Stimulated activated CD8-positive, alpha-beta memory T cell treated with anti-CD3 and anti-CD28 coated beads, Interleukin-15, amount 100 ng/mL, for 24 hours (primary cell): Measurements from ENCODE around the gene TMEM263.
"Not testable (repeated sequence)": the region's sequence is repeated elsewhere in the genome, so short reads cannot be mapped to it uniquely, and the experiment has no call there.

ENCODE experiments used
- DNase-seq: peaks from one replicate; pipeline ENCODE4 v3.0.0-alpha.2; 2020; ENCODE audit warnings: low read depth

The TMEM263 gene

DNA sequence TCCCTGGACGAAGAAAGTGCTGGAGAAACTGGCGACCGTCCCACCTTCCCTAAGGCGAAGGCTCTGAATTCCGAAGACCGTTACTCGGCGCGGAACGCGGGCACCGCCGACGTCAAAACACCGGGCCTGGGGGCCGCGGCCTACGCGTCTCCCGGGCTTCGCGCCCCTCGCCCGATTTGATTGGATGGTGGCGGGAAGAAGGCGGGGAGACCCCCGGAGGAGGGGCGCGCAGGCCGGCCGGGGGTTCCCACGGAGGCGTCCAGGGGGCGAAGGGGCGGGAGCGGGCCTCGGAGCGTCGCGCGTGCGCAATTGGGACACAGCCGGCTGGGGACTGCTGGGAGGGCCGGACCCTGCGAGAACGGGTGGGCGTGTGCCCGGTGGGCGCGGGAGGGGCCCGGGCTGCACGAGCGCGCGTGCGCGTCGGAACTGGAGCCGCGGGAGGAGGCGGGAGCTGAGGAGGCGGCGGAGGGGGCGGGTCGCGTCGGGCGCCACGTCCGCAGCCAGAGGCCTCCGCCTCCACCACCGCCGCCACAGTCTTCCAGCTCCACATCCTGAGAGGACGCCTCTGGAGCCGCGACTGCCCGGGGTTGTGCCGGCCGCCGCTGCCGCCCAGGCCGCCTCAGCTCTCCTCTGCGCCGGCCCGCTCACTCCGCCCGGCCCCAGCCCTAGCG is at the start of gene TMEM263:
Gene TMEM263 (plus strand): TSS at position 531 of the 671 bp plus-strand sequence. CDS start 11,210 bp downstream, outside the sequence.
- DNase-seq, result peak; percentile 87

DNA sequence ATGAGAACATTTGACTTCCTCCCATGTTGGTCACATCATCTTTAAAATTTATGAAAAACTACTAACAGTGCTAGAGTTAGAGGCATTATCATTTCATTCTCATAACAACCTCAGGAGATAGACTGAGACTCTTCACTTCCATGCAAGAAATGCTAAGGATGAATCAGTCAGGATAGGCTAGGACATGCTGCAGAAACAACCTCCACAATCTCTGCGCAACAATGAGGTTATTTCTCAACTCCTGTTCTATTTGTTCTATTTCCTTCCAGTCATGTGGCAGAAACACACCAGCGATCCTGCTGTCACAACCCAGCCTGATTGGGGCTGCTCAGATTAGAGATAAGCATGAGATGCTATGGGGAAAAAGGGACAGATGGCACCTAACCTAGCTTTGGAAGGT is 49.0 kb upstream of the TMEM263 start:
- DNase-seq, result no peak

DNA sequence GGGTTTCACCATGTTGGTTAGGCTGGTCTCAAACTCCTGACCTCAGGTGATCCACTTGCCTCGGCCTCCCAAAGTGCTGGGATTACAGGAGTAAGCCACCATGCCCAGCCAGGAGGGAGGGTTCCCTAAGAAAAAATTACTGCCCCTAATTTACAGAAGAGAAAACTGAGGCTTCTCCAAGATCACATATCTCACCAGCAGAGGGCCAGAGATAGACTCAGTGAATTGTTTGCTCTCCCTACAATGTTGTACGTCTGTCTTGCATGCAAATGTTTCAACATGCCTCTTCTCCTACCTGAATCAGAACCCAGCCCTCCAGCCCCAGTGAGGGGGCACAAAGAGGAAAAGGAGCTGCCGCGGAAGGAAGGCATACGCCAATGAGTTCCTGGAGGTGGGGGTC is 48.3 kb upstream of the TMEM263 start:
- DNase-seq, result no peak

DNA sequence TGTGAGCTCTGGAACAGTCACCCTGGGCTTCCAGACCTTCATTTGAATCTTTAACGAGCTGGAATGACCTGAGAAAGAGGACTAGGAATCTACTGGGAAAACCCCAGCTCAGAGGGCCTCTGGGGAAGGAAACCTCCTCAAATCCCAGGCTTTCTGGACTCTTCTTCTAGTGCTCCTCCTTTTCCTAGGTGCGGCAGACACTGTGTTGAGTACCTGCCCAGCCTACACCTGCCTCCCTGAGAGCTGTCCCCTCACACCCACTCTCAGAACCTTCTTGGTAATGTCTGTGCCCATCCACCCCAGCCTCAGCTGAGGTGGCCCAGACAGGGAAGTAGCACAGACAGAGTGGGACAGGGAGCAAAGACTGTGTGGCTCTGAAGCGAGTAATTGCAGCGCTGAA is 47.9 kb upstream of the TMEM263 start:
- DNase-seq, result no peak

DNA sequence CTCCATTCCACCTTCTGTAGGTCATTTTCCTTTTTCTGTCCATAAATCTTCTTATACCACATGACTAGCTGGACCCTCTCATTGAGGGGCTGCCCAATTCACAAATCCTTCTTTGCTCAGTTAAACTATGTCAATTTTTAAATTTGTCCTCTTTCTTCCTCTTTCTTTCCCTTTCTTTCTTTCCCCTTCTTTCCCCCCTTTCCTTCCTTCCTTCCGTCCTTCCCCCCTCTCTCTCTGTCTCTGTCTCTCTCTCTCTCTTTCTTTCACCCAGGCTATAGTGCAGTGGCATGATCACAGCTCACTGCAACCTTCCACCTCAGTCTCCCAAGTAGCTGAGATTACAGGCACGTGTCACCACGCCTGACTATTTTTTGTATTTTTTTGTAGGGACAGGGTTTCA is 47.1 kb upstream of the TMEM263 start:
- no peak for DNase-seq

DNA sequence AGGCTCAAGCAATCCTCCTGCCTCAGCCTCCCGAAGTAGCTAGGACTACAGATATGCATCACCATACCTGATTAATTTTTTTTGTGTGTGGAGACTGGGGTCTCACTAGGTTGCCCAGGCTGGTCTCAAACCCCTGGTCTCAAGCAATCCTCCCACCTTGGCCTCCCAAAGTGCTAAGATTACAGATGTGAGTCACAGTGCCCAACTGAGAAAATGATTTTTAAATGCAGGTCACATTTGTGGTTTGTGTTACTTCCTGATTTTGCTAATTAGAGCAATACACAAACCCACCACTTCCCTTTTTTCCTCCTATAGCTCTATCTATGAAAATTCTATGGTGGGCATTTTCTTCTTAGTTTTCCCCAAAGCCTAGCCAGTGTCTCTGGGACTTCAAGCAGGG is 45.5 kb upstream of the TMEM263 start:
- DNase-seq, result no peak

DNA sequence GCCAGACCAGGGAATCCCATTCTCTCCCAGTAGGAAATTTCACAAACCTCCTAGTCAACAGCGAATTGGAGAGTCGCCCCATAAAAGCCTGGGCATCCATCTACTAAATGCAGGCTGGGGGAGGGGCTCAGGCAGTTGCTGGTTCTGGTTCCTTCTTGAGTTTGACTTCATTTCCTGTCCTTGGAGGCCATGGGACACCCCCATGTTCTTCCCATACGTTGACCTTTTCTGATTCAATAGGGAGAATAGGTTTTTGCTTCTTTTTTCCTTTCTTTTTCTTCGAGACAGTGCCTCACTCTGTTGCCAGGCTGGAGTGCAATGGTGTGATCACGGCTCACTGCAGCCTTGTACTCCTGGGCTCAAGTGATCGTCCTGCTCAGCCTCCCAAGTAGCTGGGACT is 44.1 kb upstream of the TMEM263 start:
- no peak for DNase-seq

DNA sequence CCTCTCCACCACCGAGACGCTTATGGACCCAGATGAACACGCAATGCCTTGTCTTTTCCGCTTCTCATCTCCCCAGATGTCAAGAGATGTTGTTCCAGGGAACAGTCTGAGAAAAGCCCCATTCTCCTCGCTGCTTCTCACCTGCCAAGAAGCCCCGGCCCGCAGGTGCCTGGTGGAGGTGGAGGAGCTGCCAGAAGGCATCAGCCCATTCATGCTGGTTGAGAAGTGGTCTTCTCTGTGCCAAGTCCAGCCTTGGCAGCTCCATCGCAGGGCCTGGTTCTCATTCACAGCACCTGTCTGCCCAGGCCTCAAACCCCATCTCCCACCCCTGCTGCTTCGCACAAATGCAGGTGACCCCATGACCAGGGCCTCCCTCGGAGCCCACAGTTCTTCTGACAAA is 42.3 kb upstream of the TMEM263 start:
- no peak for DNase-seq

DNA sequence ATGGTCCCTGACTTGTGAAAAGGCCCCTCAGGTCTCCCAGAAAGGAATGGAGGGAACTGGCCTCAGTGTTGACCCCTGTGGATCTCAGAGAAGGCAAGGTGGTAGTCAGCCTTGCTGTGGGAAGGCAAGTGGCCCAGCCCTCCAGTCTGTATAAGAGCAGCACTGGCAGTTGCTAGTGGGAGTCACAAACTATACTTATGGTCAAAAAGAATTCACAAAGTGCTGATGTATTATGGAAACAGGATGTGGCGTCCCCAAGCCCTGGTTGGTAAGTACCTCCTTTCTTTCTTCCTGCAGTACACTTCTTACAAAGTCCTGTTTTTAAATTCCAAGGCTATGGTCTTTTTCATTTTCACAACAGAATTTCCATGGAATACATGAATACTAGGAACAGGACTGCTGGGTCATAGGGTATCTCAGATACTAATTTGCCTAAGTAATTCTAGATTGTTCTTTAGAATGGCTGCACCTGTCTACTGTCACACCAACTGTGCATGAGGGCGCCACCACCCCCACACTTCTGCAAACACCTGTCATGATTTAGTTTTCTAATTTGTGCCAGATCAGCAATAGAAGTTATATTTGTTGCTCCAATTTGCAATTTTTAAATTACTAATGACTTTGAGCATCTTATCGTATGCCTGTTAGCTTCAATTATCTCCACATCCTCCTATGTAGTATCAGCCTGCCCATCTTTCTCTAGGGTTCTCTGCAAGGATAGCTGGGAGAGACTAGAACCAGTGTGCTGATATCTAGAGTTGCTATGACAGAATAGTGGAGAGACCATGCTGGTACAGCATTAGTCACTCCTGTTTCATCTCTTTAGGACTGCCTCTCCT is 40.7 kb upstream of the TMEM263 start:
- no peak for DNase-seq

DNA sequence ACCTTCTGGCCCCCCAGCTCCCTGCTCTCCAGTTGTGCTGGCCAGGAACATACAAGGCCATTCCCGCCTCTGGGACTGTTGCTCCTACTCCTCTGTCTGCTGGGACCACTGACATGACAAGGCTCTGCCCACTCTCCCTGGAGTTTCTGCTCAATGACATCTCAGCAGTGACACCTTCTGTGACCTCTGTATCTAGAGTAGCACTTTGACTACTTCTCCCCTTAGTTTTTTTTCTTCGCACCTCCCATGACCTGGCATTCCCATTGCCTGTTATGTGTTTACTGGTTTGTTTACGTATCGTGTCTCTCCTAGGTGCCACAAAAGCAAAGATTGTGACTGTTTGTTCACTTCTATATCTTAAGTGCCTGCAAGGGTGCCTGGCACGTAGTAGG is 40.1 kb upstream of the TMEM263 start:
- DNase-seq, result no peak

DNA sequence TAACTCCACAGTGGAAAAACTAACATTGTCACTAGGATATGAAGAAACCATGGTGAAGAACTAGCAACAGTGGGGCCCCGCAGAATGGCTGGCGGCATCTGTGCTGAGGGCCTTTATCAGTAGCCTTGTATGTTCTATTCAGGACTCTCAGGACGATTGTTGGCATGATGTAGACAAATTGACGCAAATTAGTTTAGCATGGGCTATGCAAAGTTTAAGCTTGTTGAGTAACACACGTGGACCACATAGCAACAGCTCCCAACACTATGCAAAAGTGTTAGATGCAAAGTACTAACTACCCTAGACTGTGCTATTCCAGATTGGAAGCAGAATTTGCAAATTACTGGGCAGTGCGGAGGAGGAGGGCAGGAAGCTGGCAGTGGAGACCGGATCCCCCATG is 38.2 kb upstream of the TMEM263 start:
- no peak for DNase-seq

DNA sequence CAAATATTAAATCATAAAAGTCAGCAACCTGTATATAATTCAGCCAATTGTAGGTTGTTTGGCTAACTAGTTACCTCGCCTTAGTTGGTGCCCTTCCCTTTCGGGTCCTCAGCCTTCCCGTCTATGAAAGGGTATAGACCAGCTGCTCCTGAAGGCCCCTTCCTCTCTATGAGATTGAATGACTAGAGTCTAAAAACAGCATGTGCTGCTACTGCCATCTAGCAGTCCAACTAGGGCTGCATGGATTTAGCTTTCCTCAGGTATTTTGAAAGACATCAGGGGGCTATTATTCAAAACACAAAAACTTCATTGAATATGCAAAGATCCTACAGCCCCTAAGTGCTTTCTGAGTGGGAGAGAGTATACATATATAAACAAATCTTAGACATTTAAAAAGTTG is 37.0 kb upstream of the TMEM263 start:
- no peak for DNase-seq

DNA sequence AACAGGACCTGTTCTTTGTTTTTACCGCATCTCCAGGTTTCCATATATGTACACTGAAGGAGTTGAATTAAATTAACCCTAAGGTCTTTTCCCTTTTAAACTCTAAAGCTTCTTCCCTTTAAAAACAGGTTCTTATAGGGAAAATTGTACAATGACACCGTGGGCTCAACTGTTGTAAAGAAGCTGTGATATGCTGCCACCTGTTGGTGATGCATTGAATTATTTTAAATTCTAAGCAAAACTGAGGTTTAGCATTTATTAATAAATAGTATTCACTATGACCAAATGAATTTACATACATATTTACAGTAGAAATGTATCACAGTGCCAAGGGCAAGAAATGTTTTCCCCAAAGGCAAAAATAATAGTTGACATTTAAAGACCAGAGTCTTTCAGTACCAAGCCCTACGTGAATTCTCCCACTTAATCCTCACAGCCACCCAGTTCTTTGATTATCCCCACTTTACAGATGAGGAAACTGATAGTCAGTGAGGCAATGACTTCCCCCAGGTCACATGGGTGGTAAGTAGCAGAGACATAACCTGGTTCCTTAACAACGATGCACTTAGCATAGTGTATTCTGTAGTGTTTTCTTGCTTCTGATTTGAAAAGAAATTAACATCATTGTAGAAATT is 35.7 kb upstream of the TMEM263 start:
- no peak for DNase-seq

DNA sequence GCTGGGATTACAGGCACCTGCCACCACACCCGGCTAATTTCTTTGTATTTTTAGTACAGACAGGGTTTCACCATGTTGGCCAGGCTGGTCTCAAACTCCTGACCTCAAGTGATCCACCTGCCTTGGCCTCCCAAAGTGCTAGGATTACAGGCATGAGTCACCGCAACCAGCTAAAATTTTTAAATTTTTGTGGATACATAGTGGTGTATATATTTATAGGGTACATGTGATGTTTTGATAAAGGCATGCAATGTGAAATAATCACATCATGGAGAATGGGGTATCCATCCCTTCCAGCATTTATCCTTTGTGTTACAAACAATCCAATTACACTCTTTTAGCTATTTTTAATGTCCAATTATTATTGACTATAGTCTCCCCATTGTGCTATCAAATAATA is 33.7 kb upstream of the TMEM263 start:
- DNase-seq, result not testable (repeated sequence)

DNA sequence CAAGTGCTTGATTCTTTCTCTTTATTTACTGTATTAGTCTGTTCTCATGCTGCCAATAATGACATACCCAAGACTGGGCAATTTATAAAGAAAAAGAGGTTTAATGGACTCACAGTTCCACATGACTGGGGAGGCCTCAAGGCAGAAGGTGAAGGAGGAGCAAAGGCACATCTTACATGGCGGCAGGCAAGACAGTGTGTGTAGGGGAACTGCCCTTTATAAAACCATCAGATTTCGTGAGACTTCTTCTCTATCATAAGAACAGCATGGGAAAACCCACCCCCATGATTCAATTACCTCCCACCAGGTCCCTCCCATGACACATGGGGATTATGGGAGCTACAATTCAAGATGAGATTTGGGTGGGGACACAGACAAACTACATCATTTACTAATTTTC is 32.1 kb upstream of the TMEM263 start:
- DNase-seq, result not testable (repeated sequence)

DNA sequence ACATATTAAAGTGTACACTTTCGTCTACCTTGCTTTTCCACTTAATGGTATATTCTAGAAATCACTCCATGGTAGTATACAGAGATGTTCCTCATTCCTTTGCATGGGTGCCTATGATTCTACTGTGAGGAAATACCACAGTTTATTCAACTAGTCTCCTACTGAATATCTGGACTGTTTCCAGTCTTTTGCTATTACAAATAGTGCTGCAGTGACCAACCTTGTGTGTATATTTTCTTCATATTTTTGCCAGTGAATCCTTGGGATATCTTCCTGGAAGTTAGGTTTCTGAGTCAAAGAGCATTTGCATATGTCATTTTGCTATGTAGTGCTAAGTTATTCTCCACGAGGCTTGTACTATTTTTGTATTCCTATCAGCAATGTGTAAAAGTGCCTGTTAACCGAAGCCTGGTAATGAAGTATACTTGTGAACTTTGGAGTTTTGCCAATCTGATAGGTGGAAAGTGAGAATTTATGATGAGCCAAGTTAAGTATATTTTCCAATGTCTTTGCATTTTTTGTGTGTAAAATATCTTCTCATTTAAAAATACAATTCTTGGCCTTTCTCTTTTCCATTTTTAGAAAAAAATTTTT is 31.3 kb upstream of the TMEM263 start:
- DNase-seq, result no peak

DNA sequence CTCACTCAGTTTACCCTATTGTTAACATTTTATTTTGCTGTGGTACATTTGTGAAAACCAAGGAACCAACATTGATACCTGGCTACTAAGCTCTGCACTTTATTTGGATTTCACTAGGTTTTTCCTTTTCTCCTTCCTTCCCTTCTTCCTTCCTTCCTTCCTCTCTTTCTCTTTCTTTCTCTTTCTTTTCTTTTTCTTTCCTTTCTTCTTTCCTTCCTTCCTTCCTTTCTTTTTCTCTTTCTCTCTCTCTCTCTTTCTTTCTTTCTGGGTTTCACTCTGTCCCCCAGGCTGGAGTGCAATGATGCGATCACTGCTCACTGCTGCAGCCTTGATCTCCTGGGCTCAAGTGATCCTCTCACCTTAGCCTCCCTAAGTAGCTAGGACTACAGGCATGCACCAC is 29.1 kb upstream of the TMEM263 start:
- no peak for DNase-seq

DNA sequence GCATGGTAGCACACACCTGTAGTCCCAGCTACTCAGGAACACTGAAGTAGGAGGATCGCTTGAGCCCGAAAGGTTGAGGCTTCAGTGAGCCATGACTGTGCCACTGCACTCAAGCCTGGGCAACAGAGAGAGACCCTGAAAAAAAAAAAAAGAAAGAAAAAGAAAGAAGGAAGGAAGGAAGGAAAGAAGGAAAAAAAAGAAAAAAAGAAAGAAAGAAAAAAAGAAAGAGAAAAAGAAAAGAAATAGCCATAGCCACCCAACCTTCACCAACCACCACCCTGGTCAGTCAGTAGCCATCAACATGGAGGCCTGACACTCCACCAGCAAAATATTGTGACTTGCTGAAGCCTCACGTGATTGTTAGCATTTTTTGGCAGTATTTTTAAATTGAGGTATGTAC is 21.4 kb upstream of the TMEM263 start:
- DNase-seq, result no peak

DNA sequence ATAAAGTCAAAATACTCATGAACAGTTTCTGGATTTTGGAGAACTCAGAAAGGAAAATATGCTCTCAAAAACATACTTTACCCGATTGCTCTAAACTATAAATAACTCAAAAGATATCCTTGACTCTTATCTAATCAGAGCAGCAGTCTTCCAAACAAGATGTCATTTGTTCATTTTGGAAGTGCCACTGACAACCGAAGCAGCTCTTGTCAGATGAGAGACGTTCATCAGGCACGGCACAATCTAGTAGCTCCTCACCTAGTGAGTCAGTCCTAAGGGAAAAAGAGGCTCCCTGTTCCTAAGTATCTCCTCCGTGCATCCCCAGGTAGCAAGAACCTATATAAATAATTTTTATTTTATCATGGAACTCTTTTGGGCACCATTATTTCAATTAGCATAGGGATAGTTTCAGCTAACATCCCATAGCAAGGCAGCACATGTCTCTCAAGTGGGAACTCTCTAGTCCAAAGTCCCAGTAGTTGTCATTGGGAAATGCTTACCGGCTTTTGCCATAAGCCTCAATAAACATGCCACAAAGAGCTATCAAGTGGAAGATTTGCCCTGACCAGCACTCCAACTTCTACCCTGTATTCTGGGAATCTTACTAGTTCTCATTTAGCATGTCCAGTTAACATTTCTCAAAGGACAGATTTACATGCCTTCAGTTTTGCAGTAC is 14.1 kb upstream of the TMEM263 start:
- no peak for DNase-seq

DNA sequence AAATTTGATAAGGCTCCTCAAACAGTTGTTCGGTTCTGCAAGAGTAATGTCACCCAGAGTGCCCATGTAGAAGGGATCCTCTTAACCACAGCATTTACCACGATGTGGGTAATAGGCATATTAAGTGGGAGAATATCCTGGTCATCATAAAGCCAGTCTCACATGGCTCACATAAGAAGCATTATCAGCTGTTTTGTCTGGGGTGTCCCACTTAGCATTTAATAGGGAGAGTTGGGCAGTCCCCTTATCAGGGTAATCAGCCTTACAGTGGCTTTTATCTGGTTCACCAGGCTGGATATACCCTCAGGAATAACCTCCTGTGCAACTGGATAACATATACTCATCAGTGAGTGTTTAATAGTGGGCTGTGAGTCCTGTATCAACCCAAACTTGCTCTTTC is 12.9 kb upstream of the TMEM263 start:
- no peak for DNase-seq

DNA sequence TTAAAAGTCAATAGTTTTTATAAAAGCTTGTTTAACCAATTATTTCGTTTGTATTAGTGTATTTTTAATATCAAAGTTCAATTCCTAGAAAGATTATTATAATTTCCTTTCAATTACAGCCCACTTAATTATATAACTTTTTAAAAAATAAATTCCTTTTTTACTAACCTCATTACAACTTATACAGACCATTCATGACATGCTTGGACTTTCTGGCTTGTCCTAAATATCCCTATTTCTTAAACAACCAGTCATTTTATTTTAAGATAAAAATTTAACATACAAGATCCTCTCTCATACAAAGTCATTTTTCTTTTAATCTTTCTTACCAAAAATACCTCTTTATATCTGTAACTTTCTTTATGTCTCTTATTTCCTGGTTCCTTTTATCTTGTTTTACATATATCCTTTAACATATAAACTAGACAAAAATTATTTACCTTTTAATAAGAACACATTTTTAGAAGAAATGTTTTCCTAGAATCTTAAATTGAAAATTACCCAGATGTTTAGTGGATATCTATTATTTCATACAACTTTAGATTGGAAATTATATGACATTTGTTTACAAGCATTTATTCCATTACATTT is 10.4 kb upstream of the TMEM263 start:
- no peak for DNase-seq

DNA sequence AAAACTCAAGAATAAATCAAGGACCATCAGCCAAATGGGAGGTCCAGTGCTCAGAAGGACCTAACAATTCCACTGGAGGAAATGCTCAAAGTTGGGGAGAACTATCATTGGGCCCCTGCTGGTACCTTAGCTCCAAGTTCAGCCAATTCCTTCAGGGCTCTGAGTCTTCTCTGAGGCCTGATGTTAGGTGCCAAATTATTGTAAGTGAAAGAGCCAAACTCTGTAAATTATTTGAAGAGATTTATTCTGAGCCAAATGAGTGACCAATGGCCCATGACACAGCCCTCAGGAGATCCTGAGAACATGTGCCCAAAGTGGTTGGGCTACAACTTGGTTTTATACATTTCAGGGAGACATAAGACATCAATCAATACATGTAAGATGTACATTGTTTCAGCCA is 8.2 kb upstream of the TMEM263 start:
- DNase-seq, result no peak
